CD8-positive, alpha-beta memory T cell (primary cell): Measurements from ENCODE around the gene C1R. TPM values are rescaled to one million over a fixed set of nuclear protein-coding genes. Genes with fewer than 3 reads are reported as not detected.

Experiments used
- CTCF ChIA-PET: fragments of 350-600 bp; sonication (Branson Sonifier 250); formaldehyde crosslinking; loops from one replicate; lab custom pipeline; 2021; ENCODE audit warnings: antibody characterized with exemption; lab: Charles Lee
- POLR2A ChIA-PET: fragments of 350-600 bp; sonication (Branson Sonifier 250); formaldehyde crosslinking; loops from one replicate; lab custom pipeline; 2021; ENCODE audit warnings: antibody characterized with exemption; lab: Charles Lee
- DNase-seq, 5 donors: peaks; one replicate each; pipeline versions ENCODE4 v3.0.0 to v3.0.0-alpha.2; 2020 to 2022; ENCODE audit warnings: mixed read lengths in 1 of 5
- H3K27ac ChIP-seq: one replicate; pipeline ENCODE4 v1.7.0; 2013; ENCODE audit warnings: low read depth, mild to moderate bottlenecking, low read length, moderate library complexity
- H3K27me3 ChIP-seq: 2 replicates; pipeline ENCODE4 v1.7.0; 2013; ENCODE audit warnings: low read length, mild to moderate bottlenecking; ENCODE audit not compliant: insufficient read depth, poor library complexity, severe bottlenecking
- H3K36me3 ChIP-seq: 2 replicates; pipeline ENCODE4 v1.7.0; 2013; ENCODE audit warnings: mild to moderate bottlenecking, low read length, moderate library complexity; ENCODE audit not compliant: insufficient read depth
- H3K4me1 ChIP-seq: 2 replicates; pipeline ENCODE4 v1.7.0; 2013; ENCODE audit warnings: mild to moderate bottlenecking, low read length, moderate library complexity; ENCODE audit not compliant: insufficient read depth
- H3K4me3 ChIP-seq: 2 replicates; pipeline ENCODE4 v1.7.0; 2013; ENCODE audit warnings: mild to moderate bottlenecking, low read length
- H3K9me3 ChIP-seq: 2 replicates; pipeline ENCODE4 v1.7.0; 2013; ENCODE audit warnings: mild to moderate bottlenecking, low read length
- H3K27ac Mint-ChIP-seq, 8 donors: one replicate each; pipeline ENCODE4 v1.8.0; 2020 to 2021; ENCODE audit warnings: mixed read lengths in 8 of 8, mild to moderate bottlenecking in 6 of 8, inconsistent platforms in 3 of 8, moderate library complexity in 3 of 8
- H3K27me3 Mint-ChIP-seq, 2 donors: one replicate each; pipeline ENCODE4 v1.8.0; 2020 to 2021; ENCODE audit warnings: mixed read lengths in 2 of 2, mild to moderate bottlenecking in 1 of 2, moderate library complexity in 1 of 2
- H3K36me3 Mint-ChIP-seq, 3 donors: one replicate each; pipeline ENCODE4 v1.8.0; 2020 to 2021; ENCODE audit warnings: mixed read lengths in 3 of 3, inconsistent platforms in 1 of 3, mild to moderate bottlenecking in 1 of 3
- H3K4me1 Mint-ChIP-seq, 3 donors: one replicate each; pipeline ENCODE4 v1.8.0; 2020 to 2021; ENCODE audit warnings: mixed read lengths in 3 of 3, inconsistent platforms in 1 of 3, mild to moderate bottlenecking in 1 of 3
- H3K4me3 Mint-ChIP-seq, 7 donors: one replicate each; pipeline ENCODE4 v1.8.0; 2020 to 2021; ENCODE audit warnings: mixed read lengths in 7 of 7, mild to moderate bottlenecking in 6 of 7, moderate library complexity in 4 of 7, inconsistent platforms in 2 of 7
- H3K9me3 Mint-ChIP-seq, 5 donors: one replicate each; pipeline ENCODE4 v1.8.0; 2020 to 2022; ENCODE audit warnings: mixed read lengths in 5 of 5, mild to moderate bottlenecking in 3 of 5, moderate library complexity in 2 of 5, inconsistent platforms in 1 of 5
- polyA plus RNA-seq: library from polyadenylated mRNA; unstranded; fragments of 300-500 nt; fragmentation: Illumina TruSeq; gene quantifications from one replicate; pipeline ENCODE4 v1.2.3, GENCODE V29; 2021
- total RNA-seq, 2 experiments: library from RNA; stranded (reverse); gene quantifications; one replicate each; pipeline ENCODE4 v1.2.3, GENCODE V29; 2021

Gene C1R
- total and polyA plus RNA-seq, 3 experiments from 2014 or later: 1.2 to 1.9 (median 1.7) TPM

DNA sequence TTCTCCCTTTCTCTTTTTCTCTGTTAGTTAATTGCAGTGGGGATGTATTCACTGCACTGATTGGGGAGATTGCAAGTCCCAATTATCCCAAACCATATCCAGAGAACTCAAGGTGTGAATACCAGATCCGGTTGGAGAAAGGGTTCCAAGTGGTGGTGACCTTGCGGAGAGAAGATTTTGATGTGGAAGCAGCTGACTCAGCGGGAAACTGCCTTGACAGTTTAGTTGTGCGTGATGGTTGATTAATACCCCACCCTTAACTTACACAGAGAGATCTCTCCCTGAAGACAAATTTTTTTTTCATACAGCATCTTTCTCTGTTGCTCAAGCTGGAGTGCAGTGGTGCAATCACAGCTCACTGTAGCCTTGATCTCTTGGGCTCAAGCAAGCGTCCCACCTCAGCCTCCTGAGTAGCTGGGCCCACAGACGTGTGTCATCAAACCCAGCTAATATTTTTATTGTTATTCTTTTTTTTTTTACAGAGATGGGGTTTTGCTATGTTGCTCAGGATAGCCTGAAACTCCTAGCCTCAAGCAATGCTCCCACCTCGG is 27.1 kb downstream of the C1R start:
- POLR2A ChIA-PET: no interaction called here
- Mint-ChIP-seq H3K4me1 (no peaks in the 10 kb centered on the region), H3K9me3 (no peaks in the 10 kb centered on the region), H3K36me3 (no peaks in the 10 kb centered on the region), H3K4me3 (no peak overlapping the region), H3K27me3 (peaks cover 2 to 27% of the 10 kb centered on the region in 2 donors), H3K27ac (no peak overlapping the region)
- CTCF ChIA-PET: no interaction called here
- no peak overlapping the region for H3K27ac ChIP-seq
- no peaks in the 10 kb centered on the region for H3K9me3 ChIP-seq
- no peak for DNase-seq
- H3K4me3 ChIP-seq: no peak overlapping the region
- H3K36me3 ChIP-seq: no peaks in the 10 kb centered on the region
- H3K4me1 ChIP-seq: no peaks in the 10 kb centered on the region
- H3K27me3 ChIP-seq: peaks cover 3% of the 10 kb centered on the region

DNA sequence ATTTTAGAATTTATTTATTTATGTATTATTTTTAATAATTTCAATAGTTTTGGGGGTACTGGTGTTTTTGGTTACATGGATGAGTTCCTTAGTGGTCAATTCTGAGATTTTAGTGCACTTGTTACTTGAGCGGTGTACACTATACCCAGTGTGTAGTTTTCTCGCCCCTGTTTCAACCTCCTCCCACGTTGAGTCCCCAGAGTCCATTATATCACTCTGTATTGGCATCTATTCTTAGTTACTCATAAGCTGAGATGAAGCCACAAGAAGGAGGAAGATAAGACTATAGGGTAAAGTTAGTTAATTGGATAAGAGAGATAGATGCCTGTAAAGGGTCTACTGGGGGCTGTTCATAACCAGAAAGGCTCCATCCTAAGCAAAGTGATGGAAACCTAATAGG is 27.7 kb downstream of the C1R start:
- H3K36me3 ChIP-seq: no peaks in the 10 kb centered on the region
- H3K4me1 ChIP-seq: no peaks in the 10 kb centered on the region
- peaks cover 3% of the 10 kb centered on the region for H3K27me3 ChIP-seq
- no peak overlapping the region for H3K4me3 ChIP-seq
- DNase-seq: no peak
- ChIA-PET CTCF (no interaction called here), POLR2A (no interaction called here)
- Mint-ChIP-seq H3K9me3 (no peaks in the 10 kb centered on the region), H3K4me1 (no peaks in the 10 kb centered on the region), H3K27ac (no peak overlapping the region), H3K36me3 (peaks cover 0 to 4% (median 0%) of the 10 kb centered on the region in 3 donors), H3K4me3 (no peak overlapping the region), H3K27me3 (peaks cover 6 to 29% of the 10 kb centered on the region in 2 donors)
- H3K9me3 ChIP-seq: no peaks in the 10 kb centered on the region
- no peak overlapping the region for H3K27ac ChIP-seq

GRCh38 chr12:7061596-7061995 is 30.6 kb downstream of the C1R start:
- H3K9me3 ChIP-seq: no peaks in the 10 kb centered on the region

GRCh38 chr12:7061138-7061537 is 31.1 kb downstream of the C1R start:
- Mint-ChIP-seq H3K27me3 (peaks cover 17 to 48% of the 10 kb centered on the region in 2 donors), H3K4me1 (no peaks in the 10 kb centered on the region), H3K9me3 (no peaks in the 10 kb centered on the region), H3K27ac (no peak overlapping the region), H3K4me3 (no peak overlapping the region), H3K36me3 (peaks cover 0 to 8% (median 1%) of the 10 kb centered on the region in 3 donors)
- H3K27ac ChIP-seq: no peak overlapping the region
- H3K4me1 ChIP-seq: no peaks in the 10 kb centered on the region
- H3K36me3 ChIP-seq: no peaks in the 10 kb centered on the region
- H3K27me3 ChIP-seq: peaks cover 3% of the 10 kb centered on the region
- no peak for DNase-seq
- H3K9me3 ChIP-seq: no peaks in the 10 kb centered on the region
- H3K4me3 ChIP-seq: no peak overlapping the region
- ChIA-PET CTCF (interaction anchor here (1.1 kb wide), 1 partner anchor 52 kb away, joined by 3 read pairs; no protein-coding TSS in a partner anchor), POLR2A (no interaction called here)

More at GRCh38 chr12:7061596-7061995, 30.6 kb downstream of the C1R start:
- no peak overlapping the region for H3K4me3 Mint-ChIP-seq
- H3K9me3 Mint-ChIP-seq: no peaks in the 10 kb centered on the region
- H3K36me3 Mint-ChIP-seq: peaks cover 0 to 4% (median 1%) of the 10 kb centered on the region in 3 donors
- peaks cover 14 to 44% of the 10 kb centered on the region in 2 donors for H3K27me3 Mint-ChIP-seq
- no peak overlapping the region for H3K27ac ChIP-seq
- no peak for DNase-seq
- ChIA-PET CTCF (interaction anchor here (1.1 kb wide), 1 partner anchor 52 kb away, joined by 3 read pairs; no protein-coding TSS in a partner anchor), POLR2A (no interaction called here)
- peaks cover 3% of the 10 kb centered on the region for H3K27me3 ChIP-seq
- no peaks in the 10 kb centered on the region for H3K4me1 Mint-ChIP-seq
- H3K36me3 ChIP-seq: no peaks in the 10 kb centered on the region
- H3K4me3 ChIP-seq: no peak overlapping the region
- H3K27ac Mint-ChIP-seq: no peak overlapping the region
- no peaks in the 10 kb centered on the region for H3K4me1 ChIP-seq

DNA sequence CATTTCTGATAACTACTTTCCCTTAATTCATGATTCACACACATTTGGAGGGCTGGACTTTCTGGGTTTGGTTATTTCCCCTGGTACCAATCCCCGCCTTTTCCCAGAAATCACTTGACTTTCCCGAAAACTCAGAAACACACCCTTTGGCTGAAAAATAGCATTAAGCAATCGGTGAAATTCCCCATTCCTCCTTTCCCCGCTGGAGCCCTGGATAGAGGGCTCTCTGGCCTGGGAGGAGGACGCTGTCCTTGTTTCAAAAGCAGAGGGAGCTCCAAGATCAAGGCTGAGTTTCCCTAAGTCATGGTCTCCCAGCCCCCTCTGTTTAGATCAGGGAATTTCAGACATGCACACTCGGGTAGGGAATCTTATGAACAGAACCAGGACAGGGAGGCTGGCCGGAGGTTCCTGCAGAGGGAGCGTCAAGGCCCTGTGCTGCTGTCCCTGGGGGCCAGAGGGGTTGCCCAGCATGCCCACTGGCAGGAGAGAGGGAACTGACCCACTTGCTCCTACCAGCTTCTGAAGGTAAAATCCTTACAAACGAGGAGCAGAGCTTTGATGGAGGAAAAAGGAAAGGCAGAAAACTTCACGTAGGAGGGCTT is 31.8 kb downstream of the C1R start, which contains the start of gene C1S:
Gene C1S (plus strand): TSS at position 366 of the 602 bp plus-strand sequence. CDS start 1,195 bp downstream, outside the sequence.
- peaks cover 0 to 9% (median 1%) of the 10 kb centered on the region in 3 donors for H3K36me3 Mint-ChIP-seq
- CTCF ChIA-PET: interaction anchor here (1.1 kb wide), 1 partner anchor 53 kb away, joined by 3 read pairs; no protein-coding TSS in a partner anchor
- H3K4me3 ChIP-seq: no peak within 1 kb of the TSS

GRCh38 chr12:7059780-7060179 is 32.5 kb downstream of the C1R start:
- peaks cover 0 to 9% (median 1%) of the 10 kb centered on the region in 3 donors for H3K36me3 Mint-ChIP-seq
- peaks cover 21 to 60% of the 10 kb centered on the region in 2 donors for H3K27me3 Mint-ChIP-seq
- Histone ChIP-seq H3K4me3 (no peak overlapping the region), H3K4me1 (no peaks in the 10 kb centered on the region), H3K9me3 (no peaks in the 10 kb centered on the region), H3K36me3 (no peaks in the 10 kb centered on the region), H3K27ac (no peak overlapping the region), H3K27me3 (peaks cover 3% of the 10 kb centered on the region)
- H3K4me1 Mint-ChIP-seq: no peaks in the 10 kb centered on the region
- H3K9me3 Mint-ChIP-seq: no peaks in the 10 kb centered on the region
- ChIA-PET CTCF (interaction anchor here (1.2 kb wide), 1 partner anchor 29 kb away, joined by 3 read pairs; no protein-coding TSS in a partner anchor), POLR2A (no interaction called here)
- no peak overlapping the region for H3K27ac Mint-ChIP-seq
- DNase-seq: no peak
- H3K4me3 Mint-ChIP-seq: no peak overlapping the region

More for the DNA sequence above, 31.8 kb downstream of the C1R start, which contains the start of gene C1S:
- peaks cover 3% of the 10 kb centered on the region for H3K27me3 ChIP-seq
- no peaks in the 10 kb centered on the region for H3K4me1 ChIP-seq
- H3K27ac Mint-ChIP-seq: no peak within 1 kb of the TSS
- no peaks in the 10 kb centered on the region for H3K9me3 ChIP-seq
- H3K9me3 Mint-ChIP-seq: no peaks in the 10 kb centered on the region
- no peak for DNase-seq
- no peaks in the 10 kb centered on the region for H3K4me1 Mint-ChIP-seq
- peaks cover 20 to 53% of the 10 kb centered on the region in 2 donors for H3K27me3 Mint-ChIP-seq
- POLR2A ChIA-PET: no interaction called here
- H3K36me3 ChIP-seq: no peaks in the 10 kb centered on the region
- no peak within 1 kb of the TSS for H3K27ac ChIP-seq
- no peak within 1 kb of the TSS for H3K4me3 Mint-ChIP-seq

DNA sequence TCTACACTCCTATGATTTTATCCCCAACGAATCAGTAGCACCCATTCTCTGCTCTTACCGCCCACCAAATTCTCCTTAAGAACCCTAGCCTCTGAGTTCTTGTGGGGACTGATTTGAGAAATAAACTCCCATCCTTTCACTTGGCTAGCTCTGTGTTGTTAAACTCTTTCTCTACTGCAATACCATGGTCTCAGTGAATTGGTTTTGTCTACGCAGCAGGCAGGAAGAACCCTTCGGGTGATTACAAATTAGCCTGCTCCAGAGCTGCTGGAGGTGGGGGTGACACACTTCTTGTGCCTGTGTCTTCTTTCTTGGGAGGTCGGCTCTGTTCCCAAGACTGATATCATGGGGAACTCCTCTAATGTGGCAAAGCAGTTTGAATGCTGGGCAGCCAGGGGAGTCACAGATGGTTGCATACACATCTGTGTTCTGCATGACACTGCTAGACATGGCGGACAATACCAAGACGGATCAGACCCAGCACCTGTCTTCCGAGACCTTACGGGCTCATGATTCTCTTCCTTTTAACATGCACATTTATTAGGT is 33.3 kb downstream of the C1R start:
- Mint-ChIP-seq H3K4me3 (no peak overlapping the region), H3K4me1 (no peaks in the 10 kb centered on the region), H3K9me3 (no peaks in the 10 kb centered on the region), H3K36me3 (peaks cover 0 to 9% (median 1%) of the 10 kb centered on the region in 3 donors), H3K27ac (no peak overlapping the region), H3K27me3 (peaks cover 21 to 66% of the 10 kb centered on the region in 2 donors)
- H3K4me1 ChIP-seq: no peaks in the 10 kb centered on the region
- no peak overlapping the region for H3K4me3 ChIP-seq
- H3K9me3 ChIP-seq: no peaks in the 10 kb centered on the region
- no peaks in the 10 kb centered on the region for H3K36me3 ChIP-seq
- peaks cover 3% of the 10 kb centered on the region for H3K27me3 ChIP-seq
- CTCF ChIA-PET: interaction anchor here (1.2 kb wide), 1 partner anchor 28 kb away, joined by 3 read pairs; no protein-coding TSS in a partner anchor
- H3K27ac ChIP-seq: no peak overlapping the region
- POLR2A ChIA-PET: no interaction called here
- no peak for DNase-seq
